Measurements from ENCODE around the gene PKN2.

- TF ChIP-seq, protein P1, sequence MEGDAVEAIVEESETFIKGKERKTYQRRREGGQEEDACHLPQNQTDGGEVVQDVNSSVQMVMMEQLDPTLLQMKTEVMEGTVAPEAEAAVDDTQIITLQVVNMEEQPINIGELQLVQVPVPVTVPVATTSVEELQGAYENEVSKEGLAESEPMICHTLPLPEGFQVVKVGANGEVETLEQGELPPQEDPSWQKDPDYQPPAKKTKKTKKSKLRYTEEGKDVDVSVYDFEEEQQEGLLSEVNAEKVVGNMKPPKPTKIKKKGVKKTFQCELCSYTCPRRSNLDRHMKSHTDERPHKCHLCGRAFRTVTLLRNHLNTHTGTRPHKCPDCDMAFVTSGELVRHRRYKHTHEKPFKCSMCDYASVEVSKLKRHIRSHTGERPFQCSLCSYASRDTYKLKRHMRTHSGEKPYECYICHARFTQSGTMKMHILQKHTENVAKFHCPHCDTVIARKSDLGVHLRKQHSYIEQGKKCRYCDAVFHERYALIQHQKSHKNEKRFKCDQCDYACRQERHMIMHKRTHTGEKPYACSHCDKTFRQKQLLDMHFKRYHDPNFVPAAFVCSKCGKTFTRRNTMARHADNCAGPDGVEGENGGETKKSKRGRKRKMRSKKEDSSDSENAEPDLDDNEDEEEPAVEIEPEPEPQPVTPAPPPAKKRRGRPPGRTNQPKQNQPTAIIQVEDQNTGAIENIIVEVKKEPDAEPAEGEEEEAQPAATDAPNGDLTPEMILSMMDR (conservative IDR thresholded peaks at IDR 0.05; ENCODE audit: low read depth in 2 of 2) = no peak
- TF ChIP-seq POLR2AphosphoS5 (IDR thresholded peaks at IDR 0.05; ENCODE audit: low read depth) (no peak), EZH2 (IDR thresholded peaks at IDR 0.05; ENCODE audit: low read depth, unreplicated experiment) (no peak)
- TF ChIP-seq, protein P2, sequence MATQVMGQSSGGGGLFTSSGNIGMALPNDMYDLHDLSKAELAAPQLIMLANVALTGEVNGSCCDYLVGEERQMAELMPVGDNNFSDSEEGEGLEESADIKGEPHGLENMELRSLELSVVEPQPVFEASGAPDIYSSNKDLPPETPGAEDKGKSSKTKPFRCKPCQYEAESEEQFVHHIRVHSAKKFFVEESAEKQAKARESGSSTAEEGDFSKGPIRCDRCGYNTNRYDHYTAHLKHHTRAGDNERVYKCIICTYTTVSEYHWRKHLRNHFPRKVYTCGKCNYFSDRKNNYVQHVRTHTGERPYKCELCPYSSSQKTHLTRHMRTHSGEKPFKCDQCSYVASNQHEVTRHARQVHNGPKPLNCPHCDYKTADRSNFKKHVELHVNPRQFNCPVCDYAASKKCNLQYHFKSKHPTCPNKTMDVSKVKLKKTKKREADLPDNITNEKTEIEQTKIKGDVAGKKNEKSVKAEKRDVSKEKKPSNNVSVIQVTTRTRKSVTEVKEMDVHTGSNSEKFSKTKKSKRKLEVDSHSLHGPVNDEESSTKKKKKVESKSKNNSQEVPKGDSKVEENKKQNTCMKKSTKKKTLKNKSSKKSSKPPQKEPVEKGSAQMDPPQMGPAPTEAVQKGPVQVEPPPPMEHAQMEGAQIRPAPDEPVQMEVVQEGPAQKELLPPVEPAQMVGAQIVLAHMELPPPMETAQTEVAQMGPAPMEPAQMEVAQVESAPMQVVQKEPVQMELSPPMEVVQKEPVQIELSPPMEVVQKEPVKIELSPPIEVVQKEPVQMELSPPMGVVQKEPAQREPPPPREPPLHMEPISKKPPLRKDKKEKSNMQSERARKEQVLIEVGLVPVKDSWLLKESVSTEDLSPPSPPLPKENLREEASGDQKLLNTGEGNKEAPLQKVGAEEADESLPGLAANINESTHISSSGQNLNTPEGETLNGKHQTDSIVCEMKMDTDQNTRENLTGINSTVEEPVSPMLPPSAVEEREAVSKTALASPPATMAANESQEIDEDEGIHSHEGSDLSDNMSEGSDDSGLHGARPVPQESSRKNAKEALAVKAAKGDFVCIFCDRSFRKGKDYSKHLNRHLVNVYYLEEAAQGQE (IDR thresholded peaks at IDR 0.05; ENCODE audit: unreplicated experiment) = no peak
These were observed 49.5 kb upstream of the PKN2 start for GRCh38 chr1:88634538-88634937.

Measured in GM23338 (cell line).